HAP-1 (cell line): ENCODE measurements around the gene WNT3A.
"Not testable (repeated sequence)": the region's sequence is repeated elsewhere in the genome, so short reads cannot be mapped to it uniquely, and the experiment has no call there.

Source experiments
- DNase-seq, 2 experiments: peaks; one replicate each; pipeline ENCODE4 v3.0.0-alpha.2; 2016 to 2020; ENCODE audit warnings: low spot score in 2 of 2
- H3K27me3 ChIP-seq: fragments of 250-450 bp; sonication (Bioruptor Pico); 2 replicates; pipeline ENCODE4 v1.5.1; 2020; ENCODE audit warnings: low read depth, mild to moderate bottlenecking, moderate library complexity
- H3K36me3 ChIP-seq: fragments of 250-450 bp; sonication (Bioruptor Pico); replicated peaks from 2 replicates; pipeline ENCODE4 v1.5.1; 2020; ENCODE audit warnings: mild to moderate bottlenecking
- H3K4me1 ChIP-seq: fragments of 250-450 bp; sonication (Bioruptor Pico); 2 replicates; pipeline ENCODE4 v1.5.1; 2020; ENCODE audit warnings: mild to moderate bottlenecking
- H3K4me3 ChIP-seq: fragments of 250-450 bp; sonication (Bioruptor Pico); 2 replicates; pipeline ENCODE4 v1.5.1; 2020; ENCODE audit warnings: mild to moderate bottlenecking, moderate library complexity
- H3K9me3 ChIP-seq: fragments of 250-450 bp; sonication (Bioruptor Pico); 2 replicates; pipeline ENCODE4 v1.5.1; 2020; ENCODE audit warnings: mild to moderate bottlenecking, moderate library complexity
- in situ Hi-C: fragments of 300-500 bp; cut with MboI; formaldehyde crosslinking; loops from 3 replicates; pipeline ENCODE4 v1.14.3; 2020; ENCODE audit warnings: low sequenced_read_pairs, inconsistent platforms, mixed read lengths

WNT3A gene

DNA sequence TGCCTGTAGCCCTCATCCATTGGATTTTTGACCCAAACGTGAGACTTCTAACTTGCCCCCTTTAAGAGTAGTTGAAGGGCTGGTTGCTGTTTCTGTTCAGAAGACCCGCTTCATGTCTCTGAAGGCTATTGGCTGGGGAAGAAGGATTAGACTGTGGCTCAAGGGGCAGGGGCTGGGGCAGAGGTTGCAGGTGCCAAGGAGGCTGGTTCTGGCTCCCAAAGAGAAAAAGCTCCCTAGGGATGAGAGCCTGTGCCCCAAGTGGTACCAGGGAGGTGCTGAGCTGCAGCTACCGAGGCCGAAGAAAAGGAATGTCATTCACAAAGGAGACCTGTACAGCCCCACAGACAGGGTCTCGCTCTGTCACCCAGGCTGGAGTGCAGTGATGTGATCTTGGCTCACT lies 5.8 kb downstream of the WNT3A start:
- in situ Hi-C loops, result no loop called here
- H3K36me3 ChIP-seq, result no peaks in the 10 kb centered on the region
- H3K9me3 ChIP-seq, result no peaks in the 10 kb centered on the region
- H3K4me1 ChIP-seq, result no peaks in the 10 kb centered on the region
- no peak for DNase-seq
- no peak overlapping the region for H3K4me3 ChIP-seq
- H3K27me3 ChIP-seq, result peaks cover 11% of the 10 kb centered on the region; the same call in 1 of the 2 replicates

DNA sequence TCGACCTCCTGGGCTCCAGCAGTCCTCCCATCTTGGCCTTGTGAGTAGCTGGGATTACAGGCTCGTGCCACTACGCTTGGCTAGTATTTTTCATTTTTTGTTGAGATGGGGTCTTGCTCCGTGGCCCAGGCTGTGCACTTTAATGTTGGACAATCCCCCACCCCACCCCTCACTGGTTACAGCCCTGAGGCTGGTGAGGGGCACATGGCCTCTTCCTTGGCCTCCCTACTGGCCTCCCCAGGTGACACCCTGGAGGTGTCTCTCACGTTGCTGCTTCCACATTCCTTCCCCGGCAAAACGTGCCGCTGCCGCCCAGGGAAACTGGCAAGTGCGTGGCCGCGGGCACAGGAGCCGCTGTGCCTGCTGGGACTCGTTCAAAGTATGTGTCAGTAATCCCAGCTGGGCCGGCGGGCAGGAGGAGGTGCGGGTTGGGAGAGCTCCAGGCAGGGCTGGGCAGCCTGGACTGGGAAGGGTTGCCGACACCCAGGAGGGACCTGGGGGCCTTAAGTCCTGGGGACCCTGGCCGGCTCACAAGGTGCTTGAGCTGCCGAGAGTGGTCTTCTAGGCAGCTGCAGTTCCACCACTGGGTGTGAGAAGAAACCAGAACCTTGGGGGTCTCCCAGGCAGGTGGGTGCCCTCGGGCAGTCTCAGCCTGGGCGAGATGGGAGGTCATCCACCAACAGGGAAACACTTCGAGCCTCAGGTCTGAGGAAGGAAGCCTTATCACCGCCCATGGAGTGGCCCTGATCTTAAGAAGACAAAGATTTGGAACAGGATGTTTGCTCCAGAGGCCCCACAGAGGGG lies 6.5 kb downstream of the WNT3A start:
- in situ Hi-C loops, result no loop called here
- Histone ChIP-seq H3K9me3 (no peaks in the 10 kb centered on the region), H3K4me3 (no peak overlapping the region), H3K36me3 (no peaks in the 10 kb centered on the region), H3K4me1 (no peaks in the 10 kb centered on the region), H3K27me3 (peaks cover 9% of the 10 kb centered on the region; the same call in 1 of the 2 replicates)
- DNase-seq, result no peak

- no peak for DNase-seq
- in situ Hi-C loops, result no loop called here
- Histone ChIP-seq H3K4me3 (no peak overlapping the region), H3K4me1 (no peaks in the 10 kb centered on the region), H3K9me3 (no peaks in the 10 kb centered on the region), H3K27me3 (peaks cover 7% of the 10 kb centered on the region; the same call in 1 of the 2 replicates), H3K36me3 (no peaks in the 10 kb centered on the region)
Observed at GRCh38 chr1:228013935-228014930, 7.4 kb downstream of the WNT3A start.

DNA sequence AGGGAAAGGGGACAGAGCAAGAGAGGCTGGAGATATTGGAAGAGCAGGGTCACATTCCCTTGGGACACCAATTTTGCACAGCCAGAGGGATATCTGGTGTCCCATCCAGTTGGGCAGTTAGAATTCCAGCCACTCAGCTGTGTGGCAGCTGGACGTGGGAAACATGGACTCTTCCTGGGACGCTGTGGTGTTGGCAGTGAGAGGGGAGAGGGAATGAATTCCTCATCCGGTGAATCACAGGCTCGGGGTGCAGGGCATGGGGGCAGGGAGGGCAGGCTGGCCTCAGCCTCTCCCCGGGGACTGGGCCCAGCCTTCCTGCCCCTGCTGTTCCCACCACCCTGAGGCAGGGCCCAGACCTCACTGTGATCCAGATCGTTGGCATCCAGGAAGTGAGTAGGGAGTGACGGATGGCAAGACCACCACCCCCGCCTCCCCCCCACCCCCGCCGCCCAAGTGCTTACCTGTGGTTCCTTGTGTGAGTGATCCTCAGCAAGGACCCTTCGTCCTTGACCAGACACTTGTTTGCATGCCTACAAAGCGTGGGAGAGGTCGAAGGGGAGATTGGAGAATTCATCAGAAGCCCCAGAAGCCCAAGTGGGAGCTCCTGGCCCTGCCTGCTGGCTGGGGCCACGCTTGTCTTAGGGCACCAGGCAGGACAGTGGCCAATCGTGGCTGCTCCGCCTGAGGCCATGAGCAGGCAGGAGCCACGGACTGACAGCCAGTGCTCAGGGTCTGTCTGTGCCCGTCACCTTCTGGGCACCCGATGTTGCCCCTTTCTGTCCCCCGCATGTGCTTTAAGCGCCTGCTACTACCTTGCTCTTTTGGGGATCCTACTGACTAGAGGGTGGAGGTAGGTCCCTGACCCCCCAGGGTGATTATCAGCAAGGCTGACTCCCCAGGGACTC lies 8.7 kb downstream of the WNT3A start:
- in situ Hi-C loops, result no loop called here
- Histone ChIP-seq H3K4me3 (no peak overlapping the region), H3K27me3 (0 out of 2 replicates have a peak, but pooled peaks cover 3% of the 10 kb centered on the region), H3K9me3 (no peaks in the 10 kb centered on the region), H3K4me1 (no peaks in the 10 kb centered on the region), H3K36me3 (no peaks in the 10 kb centered on the region)
- no peak for DNase-seq

DNA sequence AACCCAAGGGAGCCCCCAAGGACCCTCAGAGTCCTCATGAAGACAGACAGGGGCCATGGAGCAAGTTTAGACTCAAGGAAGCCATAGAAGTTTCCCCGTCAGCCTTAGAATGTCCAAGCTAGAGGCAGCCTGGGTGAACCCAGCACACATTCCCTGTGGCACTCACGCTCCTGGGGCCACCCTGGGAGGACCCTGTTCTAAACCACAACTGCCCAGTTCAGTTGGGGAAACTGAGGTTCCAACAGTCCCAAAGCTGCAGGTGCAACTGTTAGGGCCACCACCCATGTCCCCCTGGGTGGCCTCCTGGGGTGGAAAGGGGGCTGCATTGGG lies 9.3 kb downstream of the WNT3A start:
- no peak for DNase-seq
- Histone ChIP-seq H3K4me1 (no peaks in the 10 kb centered on the region), H3K27me3 (0 out of 2 replicates have a peak, but pooled peaks cover 1% of the 10 kb centered on the region), H3K36me3 (no peaks in the 10 kb centered on the region), H3K4me3 (no peak overlapping the region), H3K9me3 (no peaks in the 10 kb centered on the region)
- in situ Hi-C loops, result no loop called here

GRCh38 chr1:228016653-228017355 lies 10.0 kb downstream of the WNT3A start:
- Histone ChIP-seq H3K36me3 (no peaks in the 10 kb centered on the region), H3K4me1 (no peaks in the 10 kb centered on the region), H3K9me3 (no peaks in the 10 kb centered on the region), H3K4me3 (no peak overlapping the region), H3K27me3 (no peaks in the 10 kb centered on the region)
- in situ Hi-C loops, result no loop called here
- no peak for DNase-seq

- H3K9me3 ChIP-seq, result no peaks in the 10 kb centered on the region
- no peak for DNase-seq
- H3K4me3 ChIP-seq, result no peak overlapping the region
- H3K4me1 ChIP-seq, result no peaks in the 10 kb centered on the region
- in situ Hi-C loops, result no loop called here
- no peaks in the 10 kb centered on the region for H3K36me3 ChIP-seq
- no peaks in the 10 kb centered on the region for H3K27me3 ChIP-seq
Observed at GRCh38 chr1:228017356-228018124, 10.7 kb downstream of the WNT3A start.

DNA sequence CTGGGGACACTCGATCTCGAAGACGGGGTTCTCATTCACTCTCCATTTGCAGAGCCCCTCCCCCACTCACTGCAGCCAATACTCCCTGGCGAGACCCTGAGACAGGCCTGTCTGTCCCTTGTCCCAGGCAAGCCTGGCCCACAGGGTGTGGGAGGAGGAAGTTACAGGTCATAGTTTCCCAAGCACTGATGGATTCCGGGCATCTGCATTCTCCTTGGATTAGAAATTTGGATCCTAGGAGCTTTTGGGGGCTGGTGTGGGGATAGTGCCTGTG lies 11.3 kb downstream of the WNT3A start:
- H3K4me1 ChIP-seq, result no peaks in the 10 kb centered on the region
- H3K9me3 ChIP-seq, result no peaks in the 10 kb centered on the region
- H3K27me3 ChIP-seq, result no peaks in the 10 kb centered on the region
- H3K4me3 ChIP-seq, result no peak overlapping the region
- no peak for DNase-seq
- in situ Hi-C loops, result no loop called here
- H3K36me3 ChIP-seq, result no peaks in the 10 kb centered on the region

DNA sequence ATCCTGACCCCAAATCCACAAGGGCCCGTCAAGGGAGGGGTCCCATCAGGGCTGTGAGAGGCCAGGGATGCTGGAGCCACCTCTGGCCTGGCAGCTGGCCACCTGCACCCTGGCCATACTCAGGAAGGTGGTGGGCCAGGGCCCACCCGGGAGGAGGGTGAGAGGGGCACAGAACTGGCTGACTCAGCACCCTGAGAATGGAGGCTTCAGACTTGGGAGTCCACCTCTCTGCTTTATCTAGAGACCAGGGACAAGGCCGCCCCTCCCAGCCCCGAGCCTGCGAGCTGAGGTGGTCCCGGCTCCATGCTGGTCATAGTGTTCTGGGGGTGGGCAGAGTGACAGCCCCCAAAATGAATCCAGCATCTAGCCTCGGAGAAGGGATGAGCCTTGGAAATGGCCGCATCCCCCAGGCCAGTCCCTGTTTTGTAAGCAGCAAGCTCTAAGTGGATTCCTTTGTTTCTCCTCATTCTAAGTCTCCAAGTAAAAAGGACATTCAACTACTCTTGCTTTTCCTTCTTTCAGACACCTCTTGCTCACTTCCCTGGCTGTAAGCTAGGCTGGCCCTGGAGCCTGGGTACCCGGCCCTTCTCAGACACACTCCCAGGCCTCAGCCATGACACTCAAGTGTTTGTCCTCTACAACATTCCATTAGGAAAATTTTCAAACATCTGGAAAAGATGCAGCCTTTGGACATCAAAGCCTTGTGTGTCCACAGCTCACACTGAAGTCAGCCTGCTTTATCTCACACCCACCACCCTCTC lies 12.3 kb downstream of the WNT3A start:
- Histone ChIP-seq H3K27me3 (no peaks in the 10 kb centered on the region), H3K9me3 (no peaks in the 10 kb centered on the region), H3K36me3 (no peaks in the 10 kb centered on the region), H3K4me1 (no peaks in the 10 kb centered on the region), H3K4me3 (no peak overlapping the region)
- in situ Hi-C loops, result no loop called here
- no peak for DNase-seq

DNA sequence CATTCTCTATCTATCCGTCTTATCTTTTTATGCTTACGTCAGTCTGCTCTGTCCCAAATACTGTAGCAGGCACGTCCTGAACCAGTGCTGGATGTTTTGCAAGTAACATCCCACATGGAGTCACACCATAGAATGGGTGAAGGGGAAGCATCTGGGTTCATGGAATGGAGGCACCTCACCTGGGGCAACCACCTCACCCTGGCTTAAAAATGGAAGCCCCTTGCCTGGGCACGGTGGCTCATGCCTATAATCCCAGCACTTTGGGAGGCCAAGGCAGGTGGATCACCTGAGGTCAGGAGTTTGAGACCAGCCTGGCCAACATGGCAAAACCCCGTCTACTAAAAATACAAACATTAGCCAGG lies 12.9 kb downstream of the WNT3A start:
- H3K4me3 ChIP-seq, H3K27me3 ChIP-seq, H3K4me1 ChIP-seq, H3K36me3 ChIP-seq, in situ Hi-C loops, DNase-seq, H3K9me3 ChIP-seq: not testable (repeated sequence)

- H3K27me3 ChIP-seq, result no peaks in the 10 kb centered on the region
- H3K9me3 ChIP-seq, result no peaks in the 10 kb centered on the region
- DNase-seq, result no peak
- no peak overlapping the region for H3K4me3 ChIP-seq
- in situ Hi-C loops, result no loop called here
- no peaks in the 10 kb centered on the region for H3K36me3 ChIP-seq
- no peaks in the 10 kb centered on the region for H3K4me1 ChIP-seq
Observed at GRCh38 chr1:228020686-228021354, 14.0 kb downstream of the WNT3A start.
